Esophagus squamous epithelium (tissue), 4 donors: ENCODE data around the gene NPPA.

Experiments used
- CTCF ChIP-seq, 6 experiments: fragments of 450-650 bp in 4 of 6; fragments of 200-600 bp in 2 of 6; sonication (generic) in 2 of 6; IDR thresholded peaks; one replicate each; pipeline ENCODE4 v1.5.1; 2016 to 2019; ENCODE audit warnings: antibody characterized with exemption in 6 of 6, mild to moderate bottlenecking in 4 of 6, moderate library complexity in 4 of 6
- POLR2A ChIP-seq, 4 donors: fragments of 450-650 bp; IDR thresholded peaks; one replicate each; pipeline ENCODE4 v1.6.1; 2017; ENCODE audit warnings: antibody characterized with exemption in 4 of 4, mild to moderate bottlenecking in 4 of 4, moderate library complexity in 3 of 4

GRCh38 chr1:11872545-11872944 is 25.0 kb upstream of the NPPA start:
- TF ChIP-seq CTCF (IDR thresholded peaks at IDR 0.05): no peak
- no peak for TF ChIP-seq POLR2A (IDR thresholded peaks at IDR 0.05)
